H1 (cell line): ENCODE measurements around the gene RALGAPA2. TPM values are rescaled to one million over a fixed set of nuclear protein-coding genes. Genes with fewer than 3 reads are reported as not detected.
A peak's percentile ranks its signal among the peaks of the same experiment; 100 is the strongest.

Source experiments
- CTCF ChIA-PET: fragments of 300-600 bp; sonication (Branson Sonifier 250); formaldehyde crosslinking; loops from one replicate; lab custom pipeline; 2021; ENCODE audit not compliant: partially characterized antibody; lab: Charles Lee
- POLR2A ChIA-PET: fragments of 300-600 bp; sonication (Branson Sonifier 250); formaldehyde crosslinking; loops from one replicate; lab custom pipeline; 2021; ENCODE audit warnings: inconsistent platforms; ENCODE audit not compliant: partially characterized antibody; lab: Charles Lee
- DNase-seq, 2 experiments: peaks; one replicate each; pipeline versions ENCODE4 v3.0.0 to v3.0.0-alpha.2; 2010 to 2022; ENCODE audit warnings: low spot score in 2 of 2, low read depth in 1 of 2, mixed read lengths in 1 of 2
- FAIRE-seq: peaks from 2 replicates; lab custom pipeline; 2011; peaks lifted over from hg19 to GRCh38; lab: Jason Lieb, UNC
- H2AFZ ChIP-seq: 2 replicates; pipeline ENCODE4 v1.8.1; 2012; ENCODE audit warnings: low read length, inconsistent platforms
- H2AK5ac ChIP-seq: 2 replicates; pipeline ENCODE4 v1.6.1; 2013; ENCODE audit warnings: low read depth, low read length
- H2BK120ac ChIP-seq: replicated peaks from 2 replicates; pipeline ENCODE3; 2013; ENCODE audit warnings: low read depth, low read length, inconsistent platforms
- H2BK12ac ChIP-seq: 2 replicates; pipeline ENCODE4 v1.6.1; 2013; ENCODE audit warnings: low read depth, low read length
- H2BK15ac ChIP-seq: 2 replicates; pipeline ENCODE4 v1.6.1; 2013; ENCODE audit warnings: low read length
- H2BK20ac ChIP-seq: 2 replicates; pipeline ENCODE4 v1.6.1; 2013; ENCODE audit warnings: low read length
- H2BK5ac ChIP-seq: 2 replicates; pipeline ENCODE4 v1.6.1; 2013; ENCODE audit warnings: low read depth, low read length
- H3K14ac ChIP-seq: 2 replicates; pipeline ENCODE4 v1.6.1; 2013; ENCODE audit warnings: inconsistent platforms; ENCODE audit not compliant: insufficient read length
- H3K18ac ChIP-seq: 2 replicates; pipeline ENCODE4 v1.6.1; 2013; ENCODE audit warnings: low read length; ENCODE audit errors: extremely low read depth
- H3K23ac ChIP-seq: 2 replicates; pipeline ENCODE4 v1.6.1; 2013; ENCODE audit warnings: inconsistent platforms; ENCODE audit not compliant: insufficient read length
- H3K23me2 ChIP-seq: 2 replicates; pipeline ENCODE4 v1.6.1; 2013; ENCODE audit warnings: low read depth, low read length
- H3K27ac ChIP-seq: 2 replicates; pipeline ENCODE4 v1.6.1; 2011; ENCODE audit warnings: low read depth, low read length, inconsistent platforms
- H3K27me3 ChIP-seq, 4 experiments: replicated peaks in 1 of 4; 1 replicate in 1 of 4; 2 replicates in 3 of 4; pipeline versions ENCODE4 v1.6.1 to v1.8.1; 2011 to 2013; ENCODE audit warnings: low read length in 3 of 4, mild to moderate bottlenecking in 3 of 4, inconsistent platforms in 2 of 4, mixed read lengths in 2 of 4, moderate library complexity in 1 of 4; ENCODE audit not compliant: control insufficient read depth in 3 of 4, insufficient read depth in 3 of 4; ENCODE audit errors: extremely low read depth in 1 of 4
- H3K36me3 ChIP-seq, 4 experiments: 2 replicates each; pipeline versions ENCODE4 v1.6.1 to v1.8.1; 2011 to 2013; ENCODE audit warnings: mild to moderate bottlenecking in 4 of 4, low read length in 3 of 4, moderate library complexity in 2 of 4, control low read depth in 1 of 4, inconsistent platforms in 1 of 4; ENCODE audit not compliant: insufficient read depth in 4 of 4, control insufficient read depth in 2 of 4
- H3K4ac ChIP-seq: replicated peaks from 2 replicates; pipeline ENCODE3; 2013; ENCODE audit warnings: low read length, low read depth, mixed read lengths, inconsistent platforms; ENCODE audit not compliant: insufficient read length
- H3K4me1 ChIP-seq, 4 experiments: replicated peaks in 1 of 4; 1 replicate in 1 of 4; 2 replicates in 3 of 4; pipeline versions ENCODE4 v1.6.1 to v1.8.1; 2011 to 2013; ENCODE audit warnings: low read length in 3 of 4, inconsistent platforms in 2 of 4, mixed read lengths in 1 of 4; ENCODE audit not compliant: insufficient read depth in 4 of 4, control insufficient read depth in 3 of 4
- H3K4me2 ChIP-seq, 2 experiments: 2 replicates each; pipeline versions ENCODE4 v1.6.1 to v1.8.1; 2011 to 2013; ENCODE audit warnings: low read depth in 2 of 2, low read length in 2 of 2, control low read depth in 1 of 2, inconsistent platforms in 1 of 2, mild to moderate bottlenecking in 1 of 2; ENCODE audit not compliant: insufficient read depth in 1 of 2
- H3K4me3 ChIP-seq, 4 experiments: fragments of 200-600, 300-600 bp in 1 of 4; sonication (generic), shearing (Covaris generic), sonication (Bioruptor Twin) in 1 of 4; 2 replicates each; pipeline versions ENCODE4 v1.5.1 to v1.8.1; 2011 to 2016; ENCODE audit warnings: low read length in 4 of 4, low read depth in 3 of 4, control low read depth in 2 of 4, inconsistent platforms in 2 of 4, mild to moderate bottlenecking in 2 of 4, mixed read lengths in 1 of 4, moderate library complexity in 1 of 4; ENCODE audit not compliant: insufficient read depth in 2 of 4; ENCODE audit errors: extremely low read depth in 1 of 4
- H3K56ac ChIP-seq: replicated peaks from 2 replicates; pipeline ENCODE3; 2013; ENCODE audit warnings: low read depth, mild to moderate bottlenecking, mixed read lengths, low read length, inconsistent platforms; ENCODE audit not compliant: insufficient read length
- H3K79me1 ChIP-seq: 2 replicates; pipeline ENCODE4 v1.6.1; 2013; ENCODE audit warnings: low read depth, low read length, control low read depth
- H3K79me2 ChIP-seq, 2 experiments: 2 replicates each; pipeline versions ENCODE4 v1.6.1 to v1.8.1; 2012 to 2013; ENCODE audit warnings: low read length in 2 of 2, mild to moderate bottlenecking in 2 of 2, inconsistent platforms in 1 of 2; ENCODE audit not compliant: insufficient read depth in 2 of 2, control insufficient read depth in 1 of 2
- H3K9ac ChIP-seq, 4 experiments: replicated peaks in 1 of 4; 1 replicate in 1 of 4; 2 replicates in 3 of 4; pipeline versions ENCODE4 v1.6.1 to v1.8.1; 2011 to 2013; ENCODE audit warnings: low read depth in 3 of 4, low read length in 3 of 4, control low read depth in 2 of 4, mild to moderate bottlenecking in 2 of 4, moderate library complexity in 2 of 4, inconsistent platforms in 1 of 4; ENCODE audit errors: extremely low read depth in 1 of 4
- H3K9me3 ChIP-seq, 2 experiments: 2 replicates each; pipeline versions ENCODE4 v1.6.1 to v1.8.1; 2012 to 2013; ENCODE audit warnings: mild to moderate bottlenecking in 2 of 2, moderate library complexity in 2 of 2, control low read depth in 1 of 2, inconsistent platforms in 1 of 2, low read depth in 1 of 2, low read length in 1 of 2, mixed read lengths in 1 of 2; ENCODE audit not compliant: insufficient read depth in 2 of 2
- H4K20me1 ChIP-seq, 2 experiments: replicated peaks in 1 of 2; 2 replicates each; pipeline versions ENCODE3 to v1.8.1; 2011 to 2013; ENCODE audit warnings: inconsistent platforms in 2 of 2, low read length in 2 of 2, mild to moderate bottlenecking in 1 of 2; ENCODE audit not compliant: insufficient read depth in 2 of 2, control insufficient read depth in 1 of 2
- H4K5ac ChIP-seq: 2 replicates; pipeline ENCODE4 v1.6.1; 2013; ENCODE audit warnings: low read length, low read depth, mixed read lengths, inconsistent platforms; ENCODE audit not compliant: insufficient read length
- H4K8ac ChIP-seq: 2 replicates; pipeline ENCODE4 v1.8.0; 2013; ENCODE audit warnings: mild to moderate bottlenecking, moderate library complexity, low read length, inconsistent platforms; ENCODE audit not compliant: insufficient read depth; ENCODE audit errors: extremely low read depth
- H4K91ac ChIP-seq: replicated peaks from 2 replicates; pipeline ENCODE3; 2013; ENCODE audit warnings: low read length, mixed read lengths, inconsistent platforms; ENCODE audit not compliant: insufficient read length
- MAFK ChIP-seq: IDR thresholded peaks from 2 replicates; pipeline ENCODE4 v1.6.1; 2012; ENCODE audit warnings: low read depth, mild to moderate bottlenecking, improper control_type of control experiment, low read length
- NANOG ChIP-seq: IDR thresholded peaks from 2 replicates; pipeline ENCODE4 v1.6.1; 2011; ENCODE audit warnings: low read length, low read depth, mild to moderate bottlenecking, inconsistent platforms; ENCODE audit not compliant: insufficient read depth, poor library complexity, severe bottlenecking
- WGBS, 2 experiments: shearing (Covaris generic) in 1 of 2; methylation state at CpG; one replicate each; pipeline versions ENCODE4 v1.1.6 to v1.1.7; 2013 to 2015; ENCODE audit warnings: low lambda C conversion rate in 2 of 2, mixed read lengths in 2 of 2, inconsistent platforms in 1 of 2, low coverage in 1 of 2, missing lambda C conversion rate in 1 of 2; ENCODE audit not compliant: insufficient replicate concordance in 2 of 2, insufficient coverage in 1 of 2, insufficient read length in 1 of 2; ENCODE audit errors: extremely low coverage in 1 of 2, missing lambda C conversion rate in 1 of 2; 5-methylcytosine and 5-hydroxymethylcytosine counted together
- polyA plus RNA-seq, 7 experiments: library from polyadenylated mRNA; depleted of rRNA in 3 of 7; stranded (reverse) in 5 of 7; unstranded in 2 of 7; fragments of >200 nt in 5 of 7; fragments of 200-250 nt in 2 of 7; gene quantifications; 1 replicate in 5 of 7; 2 replicates in 1 of 7; 4 replicates in 1 of 7; pipeline versions ENCODE4 v1.2.1 to v1.2.3, GENCODE V29; 2011 to 2013; ENCODE audit warnings: missing spikeins in 2 of 7, mixed read lengths in 2 of 7
- total RNA-seq: library from RNA; stranded (reverse); fragmentation: NEBNext Ultra II Directional; extraction: Animal tissue kit (Norgen Biotek cat#: 25700); gene quantifications from 2 replicates; pipeline ENCODE4 v1.2.1, GENCODE V29; 2021
- TF ChIP-seq, protein P1 (sequence below), 3 experiments: IDR thresholded peaks; 1 replicate in 2 of 3; 2 replicates in 1 of 3; pipeline versions ENCODE4 v1.5.1 to v1.6.1; 2011; ENCODE audit warnings: low read length in 3 of 3, mild to moderate bottlenecking in 3 of 3, inconsistent platforms in 2 of 3, low read depth in 1 of 3, moderate library complexity in 1 of 3; ENCODE audit not compliant: insufficient read depth in 1 of 3; ENCODE audit errors: control extremely low read depth in 1 of 3

The RALGAPA2 gene
- total and polyA plus RNA-seq, 2 of the 8 experiments (the other 6 are each of a cell fraction or from before 2014, with no cell fraction given), result 5.1 to 25.5 TPM

- CTCF ChIA-PET, result interaction anchor here (0.6 to 1.9 kb wide), 9 partner anchors 10 to 224 kb away, joined by 3 to 7 read pairs (median 3); no protein-coding TSS in a partner anchor
- 2% methylated on average over 51 of the region's 86 CpGs; no CpG with 5 or more reads in 1 of the 2 experiments for WGBS, 2 experiments
- H3K9ac ChIP-seq, result no peak overlapping the region; a peak in 1 of 7 replicates
- no peak for TF ChIP-seq NANOG
- TF ChIP-seq, protein P1, sequence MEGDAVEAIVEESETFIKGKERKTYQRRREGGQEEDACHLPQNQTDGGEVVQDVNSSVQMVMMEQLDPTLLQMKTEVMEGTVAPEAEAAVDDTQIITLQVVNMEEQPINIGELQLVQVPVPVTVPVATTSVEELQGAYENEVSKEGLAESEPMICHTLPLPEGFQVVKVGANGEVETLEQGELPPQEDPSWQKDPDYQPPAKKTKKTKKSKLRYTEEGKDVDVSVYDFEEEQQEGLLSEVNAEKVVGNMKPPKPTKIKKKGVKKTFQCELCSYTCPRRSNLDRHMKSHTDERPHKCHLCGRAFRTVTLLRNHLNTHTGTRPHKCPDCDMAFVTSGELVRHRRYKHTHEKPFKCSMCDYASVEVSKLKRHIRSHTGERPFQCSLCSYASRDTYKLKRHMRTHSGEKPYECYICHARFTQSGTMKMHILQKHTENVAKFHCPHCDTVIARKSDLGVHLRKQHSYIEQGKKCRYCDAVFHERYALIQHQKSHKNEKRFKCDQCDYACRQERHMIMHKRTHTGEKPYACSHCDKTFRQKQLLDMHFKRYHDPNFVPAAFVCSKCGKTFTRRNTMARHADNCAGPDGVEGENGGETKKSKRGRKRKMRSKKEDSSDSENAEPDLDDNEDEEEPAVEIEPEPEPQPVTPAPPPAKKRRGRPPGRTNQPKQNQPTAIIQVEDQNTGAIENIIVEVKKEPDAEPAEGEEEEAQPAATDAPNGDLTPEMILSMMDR (IDR thresholded peaks at IDR 0.05; ENCODE audit: control extremely low read depth in 1 of 3, insufficient read depth in 1 of 3, low read depth in 1 of 3, low read length in 3 of 3), result peak; percentile 25 to 62 (median 48); a peak in 3 of 4 replicates
- no peak for TF ChIP-seq MAFK
Measured at GRCh38 chr20:20369250-20370093, 343.0 kb downstream of the RALGAPA2 start.

More at GRCh38 chr20:20369250-20370093, 343.0 kb downstream of the RALGAPA2 start:
- Histone ChIP-seq H2BK120ac (no peak overlapping the region), H3K27me3 (peaks cover 28 to 85% (median 61%) of the 10 kb centered on the region in 4 experiments), H3K9me3 (no peaks in the 10 kb centered on the region), H3K79me1 (no peaks in the 10 kb centered on the region), H3K79me2 (no peaks in the 10 kb centered on the region), H4K91ac (no peak overlapping the region), H2AFZ (no peak overlapping the region), H4K20me1 (peaks cover 0 to 1% of the 10 kb centered on the region in 2 experiments), H2BK20ac (no peak overlapping the region), H3K4me3 (peak overlapping the region; percentile 35 to 69 (median 57)), H2BK5ac (no peak overlapping the region), H2AK5ac (no peak overlapping the region), H4K8ac (no peak overlapping the region), H3K18ac (peak overlapping the region; percentile 71), H3K23me2 (peaks cover 25% of the 10 kb centered on the region; the same call in 1 of the 2 replicates), H3K4me2 (peak overlapping the region; percentile 84 to 92), H3K4ac (no peak overlapping the region), H3K27ac (no peak overlapping the region), H3K36me3 (no peaks in the 10 kb centered on the region), H3K56ac (no peak overlapping the region), H3K14ac (no peak overlapping the region), H4K5ac (no peak overlapping the region), H2BK12ac (0 out of 2 replicates have a peak overlapping the region, but pooled peaks have one; percentile 60), H2BK15ac (no peak overlapping the region), H3K4me1 (peaks cover 15 to 45% (median 16%) of the 10 kb centered on the region in 4 experiments), H3K23ac (no peak overlapping the region)
- FAIRE-seq, result no peak
- DNase-seq, result peak in 1 of 2 experiments; percentile 78
- POLR2A ChIA-PET, result interaction anchor here (0.5 to 1.5 kb wide), 4 partner anchors 16 to 192 kb away, joined by 3 to 5 read pairs (median 4); no protein-coding TSS in a partner anchor
